ENCODE measurements around the gene ZMYM2.

GRCh38 chr13:20129076-20129475 lies 170.5 kb downstream of the ZMYM2 start:
- TF ChIP-seq CTCF (IDR thresholded peaks at IDR 0.05) (no peak), POLR2AphosphoS5 (IDR thresholded peaks at IDR 0.05) (no peak), POLR2A (IDR thresholded peaks at IDR 0.05) (no peak)
